GM18505 (cell line): ENCODE data around the gene TRAPPC4.
A peak's percentile ranks its signal among the peaks of the same experiment; 100 is the strongest.
"Not testable (repeated sequence)": the region's sequence is repeated elsewhere in the genome, so short reads cannot be mapped to it uniquely, and the experiment has no call there.

Experiments
- ATAC-seq: cut with Tn5 transposase; IDR thresholded peaks from one replicate; pipeline ENCODE4 v1.9.1; 2021; ENCODE audit not compliant: unreplicated experiment
- POLR2A ChIP-seq: IDR thresholded peaks from 4 replicates; pipeline ENCODE4 v1.6.1; 2011; ENCODE audit warnings: borderline replicate concordance; ENCODE audit not compliant: insufficient read depth, insufficient read length; ENCODE audit errors: extremely low read depth

TRAPPC4 gene

GRCh38 chr11:119031912-119032280 is 13.3 kb downstream of the TRAPPC4 start:
- no peak for TF ChIP-seq POLR2A
- ATAC-seq = no peak

DNA sequence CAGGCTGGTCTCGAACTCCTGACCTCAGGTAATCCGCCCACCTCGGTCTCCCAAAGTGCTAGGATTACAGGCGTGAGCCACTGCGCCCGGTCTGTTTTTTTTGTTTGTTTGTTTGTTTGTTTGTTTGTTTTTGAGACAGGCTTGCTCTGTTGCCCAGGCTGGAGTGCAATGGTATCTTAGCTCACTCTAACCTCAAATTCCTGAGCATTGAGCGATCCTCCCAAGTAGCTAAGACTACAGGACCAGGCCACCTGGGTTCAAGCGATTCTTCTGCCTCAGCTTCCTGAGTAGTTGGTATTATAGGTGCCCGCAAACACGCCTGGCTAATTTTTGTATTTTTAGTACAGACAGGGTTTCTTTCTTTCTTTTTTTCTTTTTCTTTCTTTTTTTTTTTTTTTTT is 14.9 kb downstream of the TRAPPC4 start:
- not testable (repeated sequence) for ATAC-seq

GRCh38 chr11:119034813-119035212 is 16.2 kb downstream of the TRAPPC4 start:
- no peak for ATAC-seq
- no peak for TF ChIP-seq POLR2A

DNA sequence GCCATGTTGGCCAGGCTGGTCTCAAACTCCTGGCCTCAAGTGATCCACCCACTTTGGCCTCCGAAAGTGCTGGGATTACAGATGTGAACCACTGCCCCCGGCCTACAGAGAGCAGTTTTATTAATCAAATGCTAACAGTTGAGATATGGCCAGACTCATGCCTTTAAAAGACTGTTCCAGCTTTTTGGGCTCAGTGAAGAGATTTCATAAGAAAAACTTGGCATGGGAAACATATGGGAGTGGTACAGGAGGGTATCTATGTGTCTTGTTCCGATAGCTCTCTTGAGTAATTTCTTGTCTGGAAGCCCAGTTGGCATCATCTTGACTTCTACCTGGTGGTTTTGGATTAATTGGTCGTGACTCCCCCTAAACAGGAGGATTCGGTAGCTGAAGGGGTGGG is 20.3 kb downstream of the TRAPPC4 start:
- no peak for ATAC-seq

GRCh38 chr11:119039471-119039870 is 20.9 kb downstream of the TRAPPC4 start:
- not testable (repeated sequence) for ATAC-seq

More for the DNA sequence above, 20.3 kb downstream of the TRAPPC4 start:
- TF ChIP-seq POLR2A = no peak

DNA sequence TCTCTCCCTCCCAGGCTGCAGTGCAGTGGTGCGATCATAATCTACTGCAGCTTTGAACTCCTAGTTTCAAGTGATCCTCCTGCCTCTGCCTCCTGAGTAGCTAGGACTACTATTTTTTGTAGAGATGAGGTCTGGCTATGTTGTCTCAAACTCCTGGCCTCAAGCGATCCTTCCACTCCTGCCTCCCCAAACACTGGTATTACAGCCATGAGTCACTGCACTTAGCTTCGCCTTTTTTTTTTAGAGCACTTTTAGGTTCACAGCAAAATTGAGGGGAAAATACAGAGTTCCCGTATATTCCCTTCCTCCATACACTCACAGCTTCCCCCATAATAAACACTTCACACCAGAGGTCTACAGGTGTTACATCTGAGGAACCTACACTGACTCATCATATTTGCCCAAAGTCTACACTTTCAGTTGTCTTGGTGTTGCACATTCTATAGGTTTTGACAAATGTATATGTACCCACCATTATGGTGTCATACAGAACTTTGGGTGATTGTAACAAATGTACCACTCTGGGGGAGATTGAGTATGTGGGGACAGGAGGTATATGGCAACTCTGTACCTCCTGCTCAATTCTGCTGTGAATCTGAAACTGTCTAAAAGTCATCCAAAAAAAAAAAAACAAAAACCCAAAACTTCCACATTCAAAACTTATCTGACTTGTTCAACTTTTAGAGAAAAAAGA is 23.4 kb downstream of the TRAPPC4 start:
- no peak for ATAC-seq
- no peak for TF ChIP-seq POLR2A

- TF ChIP-seq POLR2A = no peak
- no peak for ATAC-seq
These were observed 24.4 kb downstream of the TRAPPC4 start for GRCh38 chr11:119042927-119043326.

GRCh38 chr11:119044708-119045107 is 26.1 kb downstream of the TRAPPC4 start:
- ATAC-seq = no peak
- TF ChIP-seq POLR2A = no peak

- ATAC-seq = no peak
- TF ChIP-seq POLR2A = no peak
These were observed 27.9 kb downstream of the TRAPPC4 start for GRCh38 chr11:119046489-119046888.

DNA sequence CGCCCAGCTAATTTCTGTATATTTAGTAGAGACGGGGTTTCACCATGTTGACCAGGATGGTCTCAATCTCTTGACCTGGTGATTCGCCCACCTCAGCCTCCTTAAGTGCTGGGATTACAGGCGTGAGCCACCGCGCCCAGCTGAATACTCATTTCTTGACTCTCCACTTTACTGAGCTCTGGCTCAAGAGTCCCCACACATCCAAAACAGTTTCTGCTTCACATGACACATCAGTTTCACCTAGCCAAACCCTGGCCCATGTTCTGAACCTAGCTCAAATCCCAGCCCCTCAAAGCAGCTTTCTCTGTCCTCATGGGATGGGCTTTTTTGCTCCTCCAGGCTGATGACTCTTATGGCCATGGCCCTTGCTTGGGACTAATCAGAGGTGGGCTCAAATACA is 28.6 kb downstream of the TRAPPC4 start:
- ATAC-seq = no peak

GRCh38 chr11:119048644-119049043 is 30.1 kb downstream of the TRAPPC4 start:
- no peak for TF ChIP-seq POLR2A
- ATAC-seq = no peak

More for the DNA sequence above, 28.6 kb downstream of the TRAPPC4 start:
- no peak for TF ChIP-seq POLR2A

GRCh38 chr11:119049081-119049480 is 30.5 kb downstream of the TRAPPC4 start:
- no peak for ATAC-seq
- TF ChIP-seq POLR2A = no peak

- TF ChIP-seq POLR2A = peak; percentile 61
- no peak for ATAC-seq
These were observed 33.0 kb downstream of the TRAPPC4 start for GRCh38 chr11:119051440-119052162.

DNA sequence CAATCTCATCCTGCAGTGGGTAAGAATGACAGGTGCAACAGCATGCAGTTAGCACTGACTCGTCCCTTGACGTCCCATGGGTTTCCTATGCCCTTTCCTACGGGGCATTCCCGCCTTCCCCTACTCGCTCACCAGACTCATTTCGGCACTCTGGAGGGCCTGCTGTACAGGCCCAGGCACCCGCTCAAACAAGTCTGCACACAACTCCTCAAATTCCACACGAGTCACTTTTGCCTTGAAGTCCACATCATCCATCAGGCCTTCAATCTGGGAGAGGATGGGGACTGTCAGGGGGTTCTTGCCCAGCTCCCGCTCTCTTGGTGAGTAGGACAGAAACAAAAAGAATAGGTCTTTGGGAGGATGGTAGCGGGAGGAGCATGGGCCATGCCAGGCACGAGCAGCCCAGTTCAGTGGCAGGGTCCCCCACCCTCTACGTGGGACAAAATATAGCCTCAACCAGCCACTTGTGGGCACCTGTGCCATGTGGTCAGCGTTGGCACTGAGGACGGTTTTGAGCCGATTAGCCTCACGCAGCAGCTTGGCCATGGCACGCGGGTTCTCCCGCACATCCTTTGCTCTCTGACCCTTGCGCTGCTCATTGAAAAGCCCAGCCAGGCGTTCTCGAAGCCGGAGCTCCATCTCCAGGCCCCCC is 33.7 kb downstream of the TRAPPC4 start:
- no peak for TF ChIP-seq POLR2A

More for the DNA sequence above, 33.7 kb downstream of the TRAPPC4 start:
- ATAC-seq = no peak
